Glutamatergic neuron (in vitro differentiated cells): ENCODE data around the gene CRYBG1. TPM values are rescaled to one million over a fixed set of nuclear protein-coding genes. Genes with fewer than 3 reads are reported as not detected.

ENCODE experiments used
- DNase-seq: peaks from one replicate; pipeline ENCODE4 v3.0.0; 2022
- H3K27ac Mint-ChIP-seq: one replicate; pipeline ENCODE4 v1.8.0; 2020; ENCODE audit warnings: mild to moderate bottlenecking, mixed read lengths, inconsistent platforms; ENCODE audit not compliant: unreplicated experiment
- H3K27me3 Mint-ChIP-seq: one replicate; pipeline ENCODE4 v1.8.0; 2020; ENCODE audit warnings: mild to moderate bottlenecking, moderate library complexity, mixed read lengths, inconsistent platforms; ENCODE audit not compliant: unreplicated experiment
- H3K36me3 Mint-ChIP-seq: one replicate; pipeline ENCODE4 v1.8.0; 2020; ENCODE audit warnings: mild to moderate bottlenecking, mixed read lengths, inconsistent platforms; ENCODE audit not compliant: unreplicated experiment
- H3K4me1 Mint-ChIP-seq: one replicate; pipeline ENCODE4 v1.8.0; 2020; ENCODE audit warnings: mild to moderate bottlenecking, low read depth, mixed read lengths, inconsistent platforms; ENCODE audit not compliant: unreplicated experiment
- H3K4me3 Mint-ChIP-seq: one replicate; pipeline ENCODE4 v1.8.0; 2020; ENCODE audit warnings: mild to moderate bottlenecking, mixed read lengths, inconsistent platforms; ENCODE audit not compliant: unreplicated experiment
- H3K9me3 Mint-ChIP-seq: one replicate; pipeline ENCODE4 v1.8.0; 2020; ENCODE audit warnings: mild to moderate bottlenecking, moderate library complexity, mixed read lengths, inconsistent platforms; ENCODE audit not compliant: unreplicated experiment
- total RNA-seq: library from RNA; stranded (reverse); fragmentation: NEBNext Ultra II Directional; extraction: Animal tissue kit (Norgen Biotek cat#: 25700); gene quantifications from one replicate; pipeline ENCODE4 v1.2.1, GENCODE V29; 2021; ENCODE audit not compliant: unreplicated experiment
- TF ChIP-seq, protein P1 (sequence below): fragments of 200-600 bp; sonication (generic); IDR thresholded peaks from one replicate; pipeline ENCODE4 v1.5.0; 2021; ENCODE audit not compliant: partially characterized antibody, unreplicated experiment

Gene CRYBG1
- total RNA-seq, 1 donor from 2014 or later: 0.15 TPM

DNA sequence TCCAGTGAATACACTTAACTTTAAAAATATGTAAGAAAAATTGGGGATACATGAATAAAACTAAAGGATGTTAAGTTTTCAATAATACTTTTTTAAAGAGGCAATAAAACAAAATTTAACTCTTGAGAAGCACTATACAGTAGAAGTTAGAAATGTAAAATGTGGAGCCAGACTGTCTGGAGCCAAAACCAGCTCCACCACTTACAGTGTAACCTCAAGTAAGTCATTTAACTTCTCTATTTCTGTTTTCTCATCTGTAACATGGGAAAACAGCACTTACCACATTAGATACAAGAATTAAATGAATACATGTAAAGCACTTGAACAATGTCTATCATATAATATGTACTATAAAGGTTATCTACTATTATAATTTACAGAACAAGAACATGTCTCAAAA lies 41.7 kb upstream of the CRYBG1 start:
- no peak overlapping the region for H3K4me3 Mint-ChIP-seq
- H3K9me3 Mint-ChIP-seq: no peaks in the 10 kb centered on the region
- H3K36me3 Mint-ChIP-seq: no peaks in the 10 kb centered on the region
- no peaks in the 10 kb centered on the region for H3K27me3 Mint-ChIP-seq
- TF ChIP-seq, protein P1, sequence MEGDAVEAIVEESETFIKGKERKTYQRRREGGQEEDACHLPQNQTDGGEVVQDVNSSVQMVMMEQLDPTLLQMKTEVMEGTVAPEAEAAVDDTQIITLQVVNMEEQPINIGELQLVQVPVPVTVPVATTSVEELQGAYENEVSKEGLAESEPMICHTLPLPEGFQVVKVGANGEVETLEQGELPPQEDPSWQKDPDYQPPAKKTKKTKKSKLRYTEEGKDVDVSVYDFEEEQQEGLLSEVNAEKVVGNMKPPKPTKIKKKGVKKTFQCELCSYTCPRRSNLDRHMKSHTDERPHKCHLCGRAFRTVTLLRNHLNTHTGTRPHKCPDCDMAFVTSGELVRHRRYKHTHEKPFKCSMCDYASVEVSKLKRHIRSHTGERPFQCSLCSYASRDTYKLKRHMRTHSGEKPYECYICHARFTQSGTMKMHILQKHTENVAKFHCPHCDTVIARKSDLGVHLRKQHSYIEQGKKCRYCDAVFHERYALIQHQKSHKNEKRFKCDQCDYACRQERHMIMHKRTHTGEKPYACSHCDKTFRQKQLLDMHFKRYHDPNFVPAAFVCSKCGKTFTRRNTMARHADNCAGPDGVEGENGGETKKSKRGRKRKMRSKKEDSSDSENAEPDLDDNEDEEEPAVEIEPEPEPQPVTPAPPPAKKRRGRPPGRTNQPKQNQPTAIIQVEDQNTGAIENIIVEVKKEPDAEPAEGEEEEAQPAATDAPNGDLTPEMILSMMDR: no peak
- no peak for DNase-seq
- no peaks in the 10 kb centered on the region for H3K4me1 Mint-ChIP-seq
- H3K27ac Mint-ChIP-seq: no peak overlapping the region

DNA sequence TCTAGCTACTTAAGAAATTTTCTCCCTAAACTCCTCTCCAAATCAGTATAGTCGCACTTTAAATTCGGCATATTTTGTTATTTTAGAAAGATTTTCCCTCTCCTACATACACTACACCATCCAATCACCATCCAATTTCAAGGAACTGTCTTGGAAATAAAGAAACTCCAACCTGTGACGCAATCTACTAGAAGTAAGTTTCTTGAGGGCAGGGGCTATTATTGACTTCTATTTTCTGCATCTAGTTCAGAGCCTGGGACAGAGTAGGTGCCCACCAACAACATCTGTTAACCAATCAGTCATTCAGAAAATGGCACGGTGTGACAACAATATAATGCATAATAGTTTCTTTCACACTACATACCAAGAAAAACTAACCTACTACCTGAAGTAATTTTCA lies 38.6 kb upstream of the CRYBG1 start:
- H3K36me3 Mint-ChIP-seq: no peaks in the 10 kb centered on the region
- peaks cover 2% of the 10 kb centered on the region for H3K27me3 Mint-ChIP-seq
- peaks cover 4% of the 10 kb centered on the region for H3K4me1 Mint-ChIP-seq
- TF ChIP-seq, protein P1: no peak
- no peak overlapping the region for H3K4me3 Mint-ChIP-seq
- no peak for DNase-seq
- no peak overlapping the region for H3K27ac Mint-ChIP-seq
- peaks cover 6% of the 10 kb centered on the region for H3K9me3 Mint-ChIP-seq

DNA sequence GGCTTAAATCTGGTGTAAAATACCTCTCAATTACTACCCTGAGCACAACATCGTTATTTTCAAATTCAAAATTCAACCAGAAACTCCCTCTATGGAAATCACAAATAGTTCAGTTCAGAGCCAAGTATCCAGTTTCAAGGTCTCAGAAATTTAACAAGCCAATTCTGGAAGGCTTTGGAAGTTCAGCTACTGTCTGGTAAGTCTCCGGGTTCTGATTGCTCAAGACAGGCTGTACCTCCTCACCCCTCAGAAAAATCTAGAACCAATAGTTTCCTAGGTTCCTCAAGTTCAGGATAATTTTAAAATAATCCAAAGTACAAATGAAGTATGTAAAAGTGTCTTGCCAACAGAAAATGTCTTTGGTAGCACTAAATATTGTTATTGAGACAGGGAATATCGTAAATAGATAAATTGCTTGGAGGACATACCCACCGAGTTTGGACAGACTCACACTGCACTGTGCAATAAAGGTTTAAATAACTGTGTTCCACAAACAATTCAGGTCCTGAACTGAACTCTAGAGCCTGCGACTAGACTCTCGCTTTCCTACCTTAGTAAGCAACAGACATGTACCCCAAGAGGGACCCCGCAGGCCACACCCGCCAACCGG lies 35.7 kb upstream of the CRYBG1 start:
- Mint-ChIP-seq H3K36me3 (no peaks in the 10 kb centered on the region), H3K4me1 (peaks cover 4% of the 10 kb centered on the region), H3K4me3 (peak overlapping the region; percentile 91), H3K9me3 (peaks cover 6% of the 10 kb centered on the region), H3K27me3 (peaks cover 2% of the 10 kb centered on the region), H3K27ac (peak overlapping the region; percentile 34)
- TF ChIP-seq, protein P1: no peak
- no peak for DNase-seq

DNA sequence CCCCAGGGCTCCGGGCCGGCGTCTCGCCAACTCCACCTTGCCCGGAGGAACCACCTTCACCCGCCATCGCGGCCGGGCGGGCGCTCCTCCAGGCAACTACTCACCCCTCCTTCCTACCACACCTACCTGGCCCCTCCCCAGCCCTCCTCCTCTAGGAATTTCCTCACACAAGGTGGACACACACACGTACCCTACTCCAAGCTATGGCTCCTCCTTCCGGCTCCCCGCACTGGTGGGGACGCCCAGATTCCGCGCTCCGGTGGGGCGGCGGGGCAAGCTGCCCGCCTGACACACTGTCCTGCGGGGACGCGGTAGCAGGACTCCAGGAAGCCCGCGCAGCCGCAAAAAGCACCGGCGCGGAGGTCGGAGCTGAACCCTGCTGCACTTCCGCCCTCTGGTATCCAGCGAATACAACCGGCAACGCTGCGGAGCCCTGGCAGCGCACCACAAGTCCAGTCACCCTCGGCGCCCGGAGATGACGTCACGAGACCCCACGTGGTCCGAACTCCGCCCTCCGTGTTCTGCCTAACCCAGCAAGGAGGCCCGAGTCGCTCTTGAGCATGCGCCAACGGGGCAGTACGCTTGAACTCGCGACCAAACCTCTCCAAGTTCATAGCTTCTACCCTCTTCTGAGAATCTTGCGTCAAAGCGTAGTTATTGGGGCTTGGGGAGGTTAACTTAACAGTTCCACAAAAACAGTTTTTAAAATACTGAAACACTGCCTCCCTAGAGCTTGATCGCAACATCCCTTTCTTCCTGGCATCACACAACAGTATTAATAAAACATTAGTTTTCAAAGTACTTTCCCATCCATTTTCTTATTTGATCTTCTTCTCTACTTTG lies 35.0 kb upstream of the CRYBG1 start, which contains the start of gene ATG5:
Gene ATG5, minus strand, starts transcription at position 425 of the 843 bp plus-strand sequence. CDS start 9,552 bp downstream, outside the sequence.
- Mint-ChIP-seq H3K4me3 (peak within 1 kb of the TSS; percentile 91), H3K27ac (peak within 1 kb of the TSS; percentile 83), H3K27me3 (peaks cover 2% of the 10 kb centered on the region), H3K36me3 (no peaks in the 10 kb centered on the region), H3K4me1 (peaks cover 4% of the 10 kb centered on the region), H3K9me3 (peaks cover 6% of the 10 kb centered on the region)
- peak; percentile 100 for DNase-seq
- TF ChIP-seq, protein P1: no peak
